GM18951 (cell line): ENCODE measurements around the gene LCK.

Source experiments
- POLR2A ChIP-seq: IDR thresholded peaks from 4 replicates; pipeline ENCODE4 v1.6.1; 2011; ENCODE audit warnings: mild to moderate bottlenecking; ENCODE audit not compliant: insufficient read length, insufficient read depth; ENCODE audit errors: extremely low read depth
- in situ Hi-C: fragments of 300-500 bp; cut with MboI; formaldehyde crosslinking; loops from one replicate; pipeline ENCODE4 v1.12.0; 2022; ENCODE audit warnings: low sequenced_read_pairs, mixed read lengths, inconsistent platforms; ENCODE audit not compliant: unreplicated experiment

LCK gene

GRCh38 chr1:32223683-32224082 lies 27.4 kb upstream of the LCK start:
- in situ Hi-C loops, result no loop called here
- TF ChIP-seq POLR2A, result no peak

- TF ChIP-seq POLR2A, result no peak
- in situ Hi-C loops, result no loop called here
Observed at GRCh38 chr1:32224285-32224684, 26.8 kb upstream of the LCK start.

- in situ Hi-C loops, result no loop called here
Observed at GRCh38 chr1:32228771-32229170, 22.3 kb upstream of the LCK start.

GRCh38 chr1:32231843-32232432 lies 19.1 kb upstream of the LCK start:
- in situ Hi-C loops, result loop anchor here (5.0 kb wide), 1 partner anchor 85 kb away; no protein-coding TSS in a partner anchor
- TF ChIP-seq POLR2A, result no peak

More at GRCh38 chr1:32228771-32229170, 22.3 kb upstream of the LCK start:
- TF ChIP-seq POLR2A, result no peak

- TF ChIP-seq POLR2A, result no peak
- in situ Hi-C loops, result loop anchor here (5.0 kb wide), 1 partner anchor 85 kb away; no protein-coding TSS in a partner anchor
Observed at GRCh38 chr1:32232558-32233304, 18.3 kb upstream of the LCK start.

GRCh38 chr1:32234792-32235191 lies 16.3 kb upstream of the LCK start:
- TF ChIP-seq POLR2A, result no peak
- in situ Hi-C loops, result loop anchor here (5.0 kb wide), 1 partner anchor 83 kb away; no protein-coding TSS in a partner anchor

- TF ChIP-seq POLR2A, result no peak
- in situ Hi-C loops, result no loop called here
Observed at GRCh38 chr1:32239337-32239736, 11.7 kb upstream of the LCK start.

- no peak for TF ChIP-seq POLR2A
- in situ Hi-C loops, result no loop called here
Observed at GRCh38 chr1:32239790-32240139, 11.3 kb upstream of the LCK start.

GRCh38 chr1:32240140-32240951 lies 10.7 kb upstream of the LCK start:
- TF ChIP-seq POLR2A, result no peak
- in situ Hi-C loops, result no loop called here

- in situ Hi-C loops, result no loop called here
Observed at GRCh38 chr1:32241001-32241763, 9.9 kb upstream of the LCK start.

GRCh38 chr1:32242341-32242851 lies 8.7 kb upstream of the LCK start:
- no peak for TF ChIP-seq POLR2A
- in situ Hi-C loops, result no loop called here

More at GRCh38 chr1:32241001-32241763, 9.9 kb upstream of the LCK start:
- peak; percentile 47 for TF ChIP-seq POLR2A

- no peak for TF ChIP-seq POLR2A
- in situ Hi-C loops, result no loop called here
Observed at GRCh38 chr1:32246888-32247273, 4.2 kb upstream of the LCK start, which contains the start of gene FAM167B. FAM167B (plus strand) TSS chr1:32247222; CDS start chr1:32247422, 200 bp downstream.
